Mucosa of descending colon (tissue), 3 donors: ENCODE measurements around the gene KIAA0040. TPM values are rescaled to one million over a fixed set of nuclear protein-coding genes. Genes with fewer than 3 reads are reported as not detected.

Experiments
- ATAC-seq: fragments of 200-7000 bp; cut with Tn5 transposase; one replicate; pipeline ENCODE4 v1.9.1; 2020; ENCODE audit warnings: mild to moderate bottlenecking, moderate library complexity
- DNase-seq, 3 donors: peaks; one replicate each; pipeline ENCODE4 v3.0.0-alpha.2; 2020
- H3K36me3 ChIP-seq: fragments of 200-600 bp; one replicate; pipeline ENCODE4 v1.8.0; 2021; ENCODE audit warnings: low read depth, mild to moderate bottlenecking
- H3K4me1 ChIP-seq: fragments of 200-600 bp; one replicate; pipeline ENCODE4 v1.8.0; 2021; ENCODE audit warnings: low read depth, mild to moderate bottlenecking
- H3K4me3 ChIP-seq: fragments of 200-600 bp; one replicate; pipeline ENCODE4 v1.8.0; 2021; ENCODE audit warnings: mild to moderate bottlenecking
- H3K9me3 ChIP-seq: fragments of 200-600 bp; one replicate; pipeline ENCODE4 v1.8.0; 2021; ENCODE audit warnings: mild to moderate bottlenecking
- CTCF ChIP-seq: fragments of 200-600 bp; IDR thresholded peaks from one replicate; pipeline ENCODE4 v1.8.0; 2022; ENCODE audit warnings: antibody characterized with exemption, mild to moderate bottlenecking
- intact Hi-C, 2 donors: fragments of 100-400 bp; cut with DNase I in 1 of 2; cut with micrococcal nuclease in 1 of 2; formaldehyde crosslinking; loops; one replicate each; pipeline versions ENCODE4 v1.11.0 to v1.11.1; 2022; cut with DNase I, micrococcal nuclease
- total RNA-seq, 3 donors: library from RNA; stranded (reverse); fragmentation: NEBNext Ultra II Directional in 2 of 3; extraction: Animal tissue kit (Norgen Biotek cat#: 25700) in 2 of 3; gene quantifications; one replicate each; pipeline versions ENCODE4 v1.2.1 to v1.2.4, GENCODE V29; 2021 to 2023
- donor health status: DM: no; HTN: no; CAD: no; lungs with moderate emphysema.
- donor health status: DM: no; HTN: no; CAD: no.
- donor health status: DM: no; HTN: yes; CAD: no.

The KIAA0040 gene
- total RNA-seq, 3 donors from 2014 or later: 13.3 to 18.8 (median 13.3) TPM

DNA sequence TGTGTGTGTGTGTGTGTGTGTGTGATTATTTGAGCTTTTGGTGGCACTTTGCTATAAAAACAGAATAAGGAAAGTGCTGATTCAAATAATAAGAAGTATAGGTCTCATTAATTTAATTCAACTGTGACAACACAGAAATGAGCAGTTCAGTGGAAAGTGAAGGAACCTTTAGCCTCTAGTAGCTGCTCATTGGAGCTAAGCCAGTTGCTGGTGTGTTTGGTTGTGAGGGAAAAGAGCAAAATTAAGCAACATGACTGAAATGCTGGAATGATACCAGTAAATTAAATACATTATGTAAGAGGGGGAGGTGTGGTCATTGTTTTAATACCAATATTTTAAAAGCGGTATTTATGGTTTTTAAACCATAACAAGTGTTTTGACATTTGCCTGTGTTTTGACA is 55.2 kb downstream of the KIAA0040 start:
- no peaks in the 10 kb centered on the region for H3K36me3 ChIP-seq

GRCh38 chr1:175136246-175136645 is 56.3 kb downstream of the KIAA0040 start:
- H3K4me3 ChIP-seq: no peak overlapping the region
- TF ChIP-seq CTCF: no peak
- DNase-seq: no peak
- no peaks in the 10 kb centered on the region for H3K9me3 ChIP-seq
- H3K36me3 ChIP-seq: no peaks in the 10 kb centered on the region
- intact Hi-C loops: no loop called here
- H3K4me1 ChIP-seq: no peaks in the 10 kb centered on the region
- ATAC-seq: no peak

More for the DNA sequence above, 55.2 kb downstream of the KIAA0040 start:
- ATAC-seq (no peak), DNase-seq (no peak)
- H3K9me3 ChIP-seq: no peaks in the 10 kb centered on the region
- no peaks in the 10 kb centered on the region for H3K4me1 ChIP-seq
- TF ChIP-seq CTCF: no peak
- intact Hi-C loops: no loop called here
- no peak overlapping the region for H3K4me3 ChIP-seq

DNA sequence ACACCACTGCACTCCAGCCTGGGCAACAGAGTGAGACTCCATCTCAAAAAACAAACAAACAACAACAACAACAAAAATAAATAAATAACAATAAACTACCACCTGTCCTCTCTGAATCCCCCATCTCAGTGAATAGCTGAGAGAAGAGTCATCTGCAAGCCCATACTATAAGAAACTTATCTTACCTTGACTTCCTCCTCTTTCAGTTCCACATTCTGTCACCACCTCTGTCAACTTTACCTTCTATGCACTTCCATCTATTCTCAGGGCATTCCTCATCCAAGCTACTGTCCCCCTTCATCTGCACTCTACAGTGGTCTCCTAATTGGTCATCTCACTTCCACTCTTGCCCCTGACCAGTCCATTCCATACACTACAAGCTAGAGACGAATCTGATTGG is 58.1 kb downstream of the KIAA0040 start:
- H3K9me3 ChIP-seq: no peaks in the 10 kb centered on the region
- no peak for TF ChIP-seq CTCF
- intact Hi-C loops: no loop called here
- ATAC-seq: no peak
- no peak for DNase-seq
- H3K4me3 ChIP-seq: no peak overlapping the region
- no peaks in the 10 kb centered on the region for H3K4me1 ChIP-seq
- H3K36me3 ChIP-seq: no peaks in the 10 kb centered on the region

DNA sequence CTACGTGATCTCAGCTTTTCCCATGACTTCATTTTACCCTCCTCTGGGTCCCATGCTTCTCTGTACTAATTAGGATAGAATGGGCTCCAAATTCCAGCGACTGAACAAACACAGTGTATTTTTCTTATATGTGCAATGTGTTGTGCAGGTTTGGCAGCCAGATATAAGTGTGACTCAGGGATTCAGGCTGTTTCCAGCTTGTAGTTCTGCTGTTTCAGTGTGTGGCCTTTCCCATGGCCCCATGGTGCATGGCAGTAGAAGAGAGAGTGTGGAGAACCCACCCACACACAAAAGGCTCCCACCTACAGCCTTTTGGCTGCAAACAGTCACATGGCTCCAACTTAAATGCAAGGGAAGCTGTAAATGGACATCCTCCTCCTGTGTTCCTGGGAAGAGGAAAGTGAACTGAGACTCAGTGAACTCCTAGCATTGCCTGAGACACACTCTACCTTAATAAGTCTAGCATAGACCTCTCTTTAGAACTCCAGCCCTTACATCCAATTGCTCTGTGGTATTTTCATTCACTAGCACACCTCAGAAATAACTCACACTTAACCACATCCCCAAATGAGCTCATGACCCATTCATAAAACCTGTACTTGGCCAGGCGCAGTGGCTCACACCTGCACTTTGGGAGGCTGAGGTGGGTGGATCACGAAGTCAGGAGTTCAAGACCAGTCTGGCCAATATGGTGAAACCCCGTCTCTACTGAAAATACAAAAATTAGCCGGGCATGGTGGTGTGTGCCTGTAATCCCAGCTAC is 58.7 kb downstream of the KIAA0040 start:
- H3K4me3 ChIP-seq: no peak overlapping the region
- TF ChIP-seq CTCF: no peak
- H3K9me3 ChIP-seq: no peaks in the 10 kb centered on the region
- no peaks in the 10 kb centered on the region for H3K4me1 ChIP-seq
- intact Hi-C loops: no loop called here
- ATAC-seq (no peak), DNase-seq (no peak)
- H3K36me3 ChIP-seq: no peaks in the 10 kb centered on the region

DNA sequence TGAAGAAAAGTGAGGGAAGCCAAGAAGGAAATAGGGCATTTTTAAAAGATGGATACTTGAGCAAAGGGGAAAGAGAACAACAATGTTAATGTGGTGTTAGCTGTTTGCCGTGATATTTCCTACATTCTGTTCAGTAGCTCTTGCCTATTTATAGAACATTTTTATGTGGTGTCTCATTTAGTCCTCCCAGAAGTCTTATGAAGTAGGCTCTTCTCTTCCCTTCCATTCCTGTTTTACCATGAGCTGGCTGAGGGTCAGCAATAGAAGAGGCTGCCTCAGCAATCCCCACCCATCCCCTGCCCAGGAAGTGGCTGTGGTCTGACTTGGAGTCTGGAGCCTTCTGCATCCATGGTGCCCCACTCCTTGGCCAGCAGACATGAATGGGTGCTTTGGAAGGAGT is 60.1 kb downstream of the KIAA0040 start:
- ATAC-seq: no peak
- H3K4me1 ChIP-seq: no peaks in the 10 kb centered on the region
- intact Hi-C loops: no loop called here

More for the DNA sequence above, 60.1 kb downstream of the KIAA0040 start:
- TF ChIP-seq CTCF: no peak
- no peak overlapping the region for H3K4me3 ChIP-seq
- H3K9me3 ChIP-seq: no peaks in the 10 kb centered on the region
- no peaks in the 10 kb centered on the region for H3K36me3 ChIP-seq
- no peak for DNase-seq
